Nephron (organoid): ENCODE measurements around the gene ZFYVE21.

Experiments used
- H3K27ac Mint-ChIP-seq, 3 experiments: 2 replicates each; pipeline ENCODE4 v1.8.0; 2020; ENCODE audit warnings: mixed read lengths in 3 of 3, mild to moderate bottlenecking in 2 of 3, moderate library complexity in 1 of 3
- H3K27me3 Mint-ChIP-seq: 2 replicates; pipeline ENCODE4 v1.8.0; 2021; ENCODE audit warnings: low read depth, mild to moderate bottlenecking, moderate library complexity, mixed read lengths
- H3K36me3 Mint-ChIP-seq: 2 replicates; pipeline ENCODE4 v1.8.0; 2020; ENCODE audit warnings: low read depth, mixed read lengths
- H3K4me1 Mint-ChIP-seq: 2 replicates; pipeline ENCODE4 v1.8.0; 2020; ENCODE audit warnings: mixed read lengths
- H3K4me3 Mint-ChIP-seq, 3 experiments: 2 replicates each; pipeline ENCODE4 v1.8.0; 2020; ENCODE audit warnings: mild to moderate bottlenecking in 3 of 3, mixed read lengths in 3 of 3, moderate library complexity in 2 of 3
- H3K9me3 Mint-ChIP-seq: 2 replicates; pipeline ENCODE4 v1.8.0; 2020; ENCODE audit warnings: mixed read lengths
- CTCF ChIP-seq, 3 experiments: fragments of 200-600 bp; sonication (generic); IDR thresholded peaks; one replicate each; pipeline ENCODE4 v1.5.0; 2021; ENCODE audit warnings: antibody characterized with exemption in 3 of 3; ENCODE audit not compliant: unreplicated experiment in 3 of 3

Gene ZFYVE21

GRCh38 chr14:103726474-103726873 is 10.9 kb downstream of the ZFYVE21 start:
- Mint-ChIP-seq H3K36me3 (peaks cover 17% of the 10 kb centered on the region), H3K4me1 (peaks cover 13% of the 10 kb centered on the region), H3K9me3 (no peaks in the 10 kb centered on the region), H3K27ac (no peak overlapping the region), H3K4me3 (no peak overlapping the region), H3K27me3 (no peaks in the 10 kb centered on the region)
- TF ChIP-seq CTCF (IDR thresholded peaks at IDR 0.05; ENCODE audit: unreplicated experiment in 3 of 3) = no peak

- H3K36me3 Mint-ChIP-seq = peaks cover 17% of the 10 kb centered on the region
- H3K27ac Mint-ChIP-seq = no peak overlapping the region
- H3K4me1 Mint-ChIP-seq = peaks cover 9% of the 10 kb centered on the region
- TF ChIP-seq CTCF (IDR thresholded peaks at IDR 0.05; ENCODE audit: unreplicated experiment in 3 of 3) = no peak
- no peaks in the 10 kb centered on the region for H3K27me3 Mint-ChIP-seq
- no peak overlapping the region for H3K4me3 Mint-ChIP-seq
- H3K9me3 Mint-ChIP-seq = no peaks in the 10 kb centered on the region
These were observed 11.8 kb downstream of the ZFYVE21 start for GRCh38 chr14:103727313-103727980.

GRCh38 chr14:103728141-103728540 is 12.5 kb downstream of the ZFYVE21 start:
- no peak for TF ChIP-seq CTCF (IDR thresholded peaks at IDR 0.05; ENCODE audit: unreplicated experiment in 3 of 3)
- no peak overlapping the region for H3K27ac Mint-ChIP-seq
- H3K36me3 Mint-ChIP-seq = peaks cover 24% of the 10 kb centered on the region
- H3K9me3 Mint-ChIP-seq = no peaks in the 10 kb centered on the region
- peaks cover 6% of the 10 kb centered on the region for H3K4me1 Mint-ChIP-seq
- no peaks in the 10 kb centered on the region for H3K27me3 Mint-ChIP-seq
- no peak overlapping the region for H3K4me3 Mint-ChIP-seq

- Mint-ChIP-seq H3K27me3 (no peaks in the 10 kb centered on the region), H3K9me3 (no peaks in the 10 kb centered on the region), H3K4me1 (peaks cover 5% of the 10 kb centered on the region), H3K4me3 (no peak overlapping the region), H3K27ac (no peak overlapping the region), H3K36me3 (peaks cover 29% of the 10 kb centered on the region)
- no peak for TF ChIP-seq CTCF (IDR thresholded peaks at IDR 0.05; ENCODE audit: unreplicated experiment in 3 of 3)
These were observed 13.1 kb downstream of the ZFYVE21 start for GRCh38 chr14:103728721-103729120.

GRCh38 chr14:103729496-103730448 is 14.2 kb downstream of the ZFYVE21 start:
- Mint-ChIP-seq H3K27ac (no peak overlapping the region), H3K4me1 (peaks cover 5% of the 10 kb centered on the region)

More at GRCh38 chr14:103729496-103730448, 14.2 kb downstream of the ZFYVE21 start:
- Mint-ChIP-seq H3K9me3 (no peaks in the 10 kb centered on the region), H3K36me3 (peaks cover 34% of the 10 kb centered on the region), H3K4me3 (no peak overlapping the region), H3K27me3 (no peaks in the 10 kb centered on the region)
- no peak for TF ChIP-seq CTCF (IDR thresholded peaks at IDR 0.05; ENCODE audit: unreplicated experiment in 3 of 3)
